Hepatocyte (in vitro differentiated cells): Measurements from ENCODE around the gene POLQ.

Source experiments
- EZH2 ChIP-seq: fragments of 200-600 bp; sonication (generic); IDR thresholded peaks from 2 replicates; pipeline ENCODE4 v1.6.1; 2016; ENCODE audit warnings: antibody characterized with exemption, mild to moderate bottlenecking, borderline replicate concordance
- EZH2phosphoT487 ChIP-seq: fragments of 200-600 bp; sonication (generic); IDR thresholded peaks from one replicate; pipeline ENCODE4 v1.6.1; 2018; ENCODE audit warnings: antibody characterized with exemption, mild to moderate bottlenecking, low read depth, moderate library complexity; ENCODE audit not compliant: unreplicated experiment, severe bottlenecking
- TF ChIP-seq, protein P1 (sequence below): fragments of 200-600 bp; sonication (generic); IDR thresholded peaks from 2 replicates; pipeline ENCODE4 v1.5.1; 2016; ENCODE audit warnings: antibody characterized with exemption, mild to moderate bottlenecking; ENCODE audit not compliant: poor library complexity

DNA sequence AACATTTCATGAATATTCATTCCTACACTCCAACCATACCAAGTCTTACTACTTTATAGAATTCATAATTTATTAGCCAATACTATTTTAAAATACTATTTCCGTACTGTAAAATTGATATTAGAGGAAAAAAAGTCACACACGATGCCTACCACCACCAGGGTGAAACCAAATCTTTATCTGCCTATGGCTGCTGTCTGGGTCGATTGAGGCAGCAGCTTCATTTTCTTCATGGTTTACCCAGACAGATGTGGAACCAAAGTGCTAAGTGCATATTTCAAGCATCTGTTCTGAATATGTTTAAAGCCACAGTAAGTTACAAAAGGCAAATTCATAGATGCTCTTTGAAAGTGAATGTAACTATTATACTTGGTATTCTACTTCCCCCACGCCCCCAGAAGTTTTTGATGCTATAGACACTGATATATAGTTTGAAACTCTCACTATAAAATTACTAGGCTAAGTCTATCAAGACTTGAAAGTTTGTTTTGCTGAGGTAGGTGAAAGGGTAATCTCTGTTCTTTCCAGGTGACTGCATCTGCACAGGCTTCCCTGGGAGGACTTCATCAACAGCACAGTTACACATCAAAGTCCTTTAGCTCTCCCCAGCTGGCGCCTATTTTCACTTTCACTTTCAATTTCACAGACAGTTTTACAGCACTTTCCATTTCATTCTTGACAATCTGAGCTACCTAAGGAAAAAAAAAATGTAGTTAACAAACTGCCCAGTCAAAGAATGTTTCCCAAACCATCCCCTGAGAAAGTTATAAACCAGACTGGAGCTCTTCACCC is 113.9 kb downstream of the POLQ start:
- TF ChIP-seq, protein P1, sequence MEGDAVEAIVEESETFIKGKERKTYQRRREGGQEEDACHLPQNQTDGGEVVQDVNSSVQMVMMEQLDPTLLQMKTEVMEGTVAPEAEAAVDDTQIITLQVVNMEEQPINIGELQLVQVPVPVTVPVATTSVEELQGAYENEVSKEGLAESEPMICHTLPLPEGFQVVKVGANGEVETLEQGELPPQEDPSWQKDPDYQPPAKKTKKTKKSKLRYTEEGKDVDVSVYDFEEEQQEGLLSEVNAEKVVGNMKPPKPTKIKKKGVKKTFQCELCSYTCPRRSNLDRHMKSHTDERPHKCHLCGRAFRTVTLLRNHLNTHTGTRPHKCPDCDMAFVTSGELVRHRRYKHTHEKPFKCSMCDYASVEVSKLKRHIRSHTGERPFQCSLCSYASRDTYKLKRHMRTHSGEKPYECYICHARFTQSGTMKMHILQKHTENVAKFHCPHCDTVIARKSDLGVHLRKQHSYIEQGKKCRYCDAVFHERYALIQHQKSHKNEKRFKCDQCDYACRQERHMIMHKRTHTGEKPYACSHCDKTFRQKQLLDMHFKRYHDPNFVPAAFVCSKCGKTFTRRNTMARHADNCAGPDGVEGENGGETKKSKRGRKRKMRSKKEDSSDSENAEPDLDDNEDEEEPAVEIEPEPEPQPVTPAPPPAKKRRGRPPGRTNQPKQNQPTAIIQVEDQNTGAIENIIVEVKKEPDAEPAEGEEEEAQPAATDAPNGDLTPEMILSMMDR = no peak
- TF ChIP-seq EZH2 (no peak), EZH2phosphoT487 (no peak)
